ENCODE results near the gene DNAH6.
"Not testable (repeated sequence)": the region's sequence is repeated elsewhere in the genome, so short reads cannot be mapped to it uniquely, and the experiment has no call there.

DNAH6 gene

GRCh38 chr2:84846741-84847142 is 330.4 kb downstream of the DNAH6 start:
- DNase-seq: no peak

GRCh38 chr2:84847326-84848050 is 331.2 kb downstream of the DNAH6 start:
- no peak for DNase-seq

- DNase-seq: peak; percentile 68
These were observed 333.1 kb downstream of the DNAH6 start for GRCh38 chr2:84849271-84849952.

- DNase-seq: no peak
These were observed 334.2 kb downstream of the DNAH6 start for GRCh38 chr2:84850471-84850870.

- no peak for DNase-seq
These were observed 335.6 kb downstream of the DNAH6 start for GRCh38 chr2:84851876-84852275.

- DNase-seq: no peak
These were observed 338.6 kb downstream of the DNAH6 start for GRCh38 chr2:84854850-84855249.

- no peak for DNase-seq
These were observed 339.4 kb downstream of the DNAH6 start for GRCh38 chr2:84855731-84856130.

- no peak for DNase-seq
These were observed 340.5 kb downstream of the DNAH6 start for GRCh38 chr2:84856787-84857186.

GRCh38 chr2:84857566-84857965 is 341.3 kb downstream of the DNAH6 start:
- no peak for DNase-seq

- DNase-seq: no peak
These were observed 341.8 kb downstream of the DNAH6 start for GRCh38 chr2:84858123-84858522.

- no peak for DNase-seq
These were observed 342.6 kb downstream of the DNAH6 start for GRCh38 chr2:84858937-84859336.

GRCh38 chr2:84861539-84861938 is 345.2 kb downstream of the DNAH6 start:
- no peak for DNase-seq

- DNase-seq: no peak
These were observed 345.7 kb downstream of the DNAH6 start for GRCh38 chr2:84862006-84862405.

GRCh38 chr2:84865181-84865783 is 349.0 kb downstream of the DNAH6 start:
- DNase-seq: peak; percentile 11

GRCh38 chr2:84866122-84866521 is 349.8 kb downstream of the DNAH6 start:
- no peak for DNase-seq

GRCh38 chr2:84868327-84868726 is 352.0 kb downstream of the DNAH6 start:
- DNase-seq: not testable (repeated sequence)
